Loucy (cell line): ENCODE results near the gene TCHHL1.

Experiments
- H2AFZ ChIP-seq: fragments of 200-600 bp; sonication (generic); 2 replicates; pipeline ENCODE4 v1.6.0; 2016; ENCODE audit warnings: antibody characterized with exemption, mild to moderate bottlenecking, low read length, moderate library complexity
- H3F3A ChIP-seq: fragments of 200-600 bp; 2 replicates; pipeline ENCODE4 v1.6.0; 2016; ENCODE audit warnings: antibody characterized with exemption, low read depth, mild to moderate bottlenecking
- H3K27me3 ChIP-seq: fragments of 200-600 bp; sonication (generic); 2 replicates; pipeline ENCODE4 v1.6.1; 2014; ENCODE audit warnings: low read length, mild to moderate bottlenecking; ENCODE audit not compliant: insufficient read depth, poor library complexity, severe bottlenecking
- H3K36me3 ChIP-seq: fragments of 200-600 bp; sonication (generic); 2 replicates; pipeline ENCODE4 v1.6.1; 2016; ENCODE audit warnings: low read length; ENCODE audit not compliant: insufficient read depth
- H3K4me1 ChIP-seq: fragments of 200-600 bp; sonication (generic); 2 replicates; pipeline ENCODE4 v1.5.1; 2014; ENCODE audit warnings: low read length, mild to moderate bottlenecking; ENCODE audit not compliant: insufficient read depth, poor library complexity, severe bottlenecking
- H3K4me2 ChIP-seq: fragments of 200-600 bp; sonication (generic); 2 replicates; pipeline ENCODE4 v1.6.0; 2014; ENCODE audit warnings: antibody characterized with exemption, low read length, low read depth, mild to moderate bottlenecking; ENCODE audit not compliant: poor library complexity, severe bottlenecking
- H3K4me3 ChIP-seq: fragments of 200-600 bp; sonication (generic); 2 replicates; pipeline ENCODE4 v1.5.1; 2014; ENCODE audit warnings: low read length, mild to moderate bottlenecking, mixed read lengths; ENCODE audit not compliant: poor library complexity, severe bottlenecking
- H3K79me2 ChIP-seq: fragments of 200-600 bp; sonication (generic); 2 replicates; pipeline ENCODE4 v1.6.1; 2014; ENCODE audit warnings: low read length; ENCODE audit not compliant: insufficient read depth
- H3K9ac ChIP-seq: fragments of 200-600 bp; sonication (generic); 2 replicates; pipeline ENCODE4 v1.6.0; 2014; ENCODE audit warnings: mild to moderate bottlenecking, low read depth, low read length, moderate library complexity; ENCODE audit not compliant: poor library complexity, severe bottlenecking
- H3K9me2 ChIP-seq: fragments of 200-600 bp; sonication (generic); replicated peaks from 2 replicates; pipeline ENCODE4 v1.6.1; 2016; ENCODE audit warnings: low read depth, low read length, mixed read lengths
- H3K9me3 ChIP-seq: fragments of 200-600 bp; sonication (generic); 2 replicates; pipeline ENCODE4 v1.6.1; 2014; ENCODE audit warnings: mild to moderate bottlenecking, antibody characterized with exemption, low read length, low read depth; ENCODE audit not compliant: insufficient read depth
- H4K20me1 ChIP-seq: fragments of 200-600 bp; sonication (generic); 2 replicates; pipeline ENCODE4 v1.6.0; 2014; ENCODE audit warnings: antibody characterized with exemption, low read length, mild to moderate bottlenecking; ENCODE audit not compliant: insufficient read depth, poor library complexity, severe bottlenecking
- EZH2phosphoT487 ChIP-seq: fragments of 200-600 bp; IDR thresholded peaks from 2 replicates; pipeline ENCODE4 v1.6.1; 2018; ENCODE audit warnings: antibody characterized with exemption, mild to moderate bottlenecking, moderate library complexity, borderline replicate concordance
- TF ChIP-seq, protein P1 (sequence below): fragments of 200-600 bp; sonication (generic); conservative IDR thresholded peaks from 2 replicates; pipeline ENCODE4 v1.5.1; 2014; ENCODE audit warnings: mild to moderate bottlenecking, antibody characterized with exemption, low read length

Gene TCHHL1

GRCh38 chr1:152034654-152035538 lies 54.0 kb downstream of the TCHHL1 start:
- Histone ChIP-seq H3K4me1 (peaks cover 32% of the 10 kb centered on the region), H3K79me2 (peaks cover 42% of the 10 kb centered on the region), H3K9ac (peak overlapping the region; percentile 99), H2AFZ (no peak overlapping the region), H3K27me3 (peaks cover 14% of the 10 kb centered on the region), H4K20me1 (peaks cover 20% of the 10 kb centered on the region), H3K4me2 (peak overlapping the region; percentile 99), H3K9me2 (no peaks in the 10 kb centered on the region), H3F3A (peaks cover 11% of the 10 kb centered on the region), H3K4me3 (peak overlapping the region; percentile 94), H3K36me3 (peaks cover 28% of the 10 kb centered on the region), H3K9me3 (no peaks in the 10 kb centered on the region)
- no peak for TF ChIP-seq EZH2phosphoT487
- TF ChIP-seq, protein P1, sequence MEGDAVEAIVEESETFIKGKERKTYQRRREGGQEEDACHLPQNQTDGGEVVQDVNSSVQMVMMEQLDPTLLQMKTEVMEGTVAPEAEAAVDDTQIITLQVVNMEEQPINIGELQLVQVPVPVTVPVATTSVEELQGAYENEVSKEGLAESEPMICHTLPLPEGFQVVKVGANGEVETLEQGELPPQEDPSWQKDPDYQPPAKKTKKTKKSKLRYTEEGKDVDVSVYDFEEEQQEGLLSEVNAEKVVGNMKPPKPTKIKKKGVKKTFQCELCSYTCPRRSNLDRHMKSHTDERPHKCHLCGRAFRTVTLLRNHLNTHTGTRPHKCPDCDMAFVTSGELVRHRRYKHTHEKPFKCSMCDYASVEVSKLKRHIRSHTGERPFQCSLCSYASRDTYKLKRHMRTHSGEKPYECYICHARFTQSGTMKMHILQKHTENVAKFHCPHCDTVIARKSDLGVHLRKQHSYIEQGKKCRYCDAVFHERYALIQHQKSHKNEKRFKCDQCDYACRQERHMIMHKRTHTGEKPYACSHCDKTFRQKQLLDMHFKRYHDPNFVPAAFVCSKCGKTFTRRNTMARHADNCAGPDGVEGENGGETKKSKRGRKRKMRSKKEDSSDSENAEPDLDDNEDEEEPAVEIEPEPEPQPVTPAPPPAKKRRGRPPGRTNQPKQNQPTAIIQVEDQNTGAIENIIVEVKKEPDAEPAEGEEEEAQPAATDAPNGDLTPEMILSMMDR: peak; percentile 88

DNA sequence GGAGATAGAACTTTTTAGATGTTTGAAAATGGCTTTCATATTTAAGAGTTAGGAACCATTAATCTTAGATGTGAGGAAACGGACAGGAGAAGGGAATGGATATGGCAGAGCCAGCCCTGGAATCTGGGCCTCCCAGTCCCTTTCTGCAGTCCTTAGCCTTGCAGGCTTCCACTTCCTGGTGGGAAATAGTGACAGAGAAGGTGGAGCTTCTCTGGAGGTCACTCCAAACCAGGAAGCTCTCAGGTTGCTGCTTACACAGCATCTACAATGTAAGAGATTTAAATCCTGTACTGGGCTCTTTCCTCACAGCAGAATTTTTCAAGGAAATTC lies 54.6 kb downstream of the TCHHL1 start:
- Histone ChIP-seq H3K4me1 (peaks cover 32% of the 10 kb centered on the region), H2AFZ (no peak overlapping the region), H3K9ac (peak overlapping the region; percentile 99)

More for the DNA sequence above, 54.6 kb downstream of the TCHHL1 start:
- no peak for TF ChIP-seq EZH2phosphoT487
- TF ChIP-seq, protein P1: no peak
- H3F3A ChIP-seq: peaks cover 11% of the 10 kb centered on the region
- H3K36me3 ChIP-seq: peaks cover 28% of the 10 kb centered on the region
- peak overlapping the region; percentile 99 for H3K4me2 ChIP-seq
- no peaks in the 10 kb centered on the region for H3K9me2 ChIP-seq
- H3K9me3 ChIP-seq: no peaks in the 10 kb centered on the region
- peak overlapping the region; percentile 94 for H3K4me3 ChIP-seq
- H4K20me1 ChIP-seq: peaks cover 20% of the 10 kb centered on the region
- H3K27me3 ChIP-seq: peaks cover 14% of the 10 kb centered on the region
- peaks cover 42% of the 10 kb centered on the region for H3K79me2 ChIP-seq
